UCSD-AML1 (cell line): Measurements from ENCODE around the gene GART.
A peak's percentile ranks its signal among the peaks of the same experiment; 100 is the strongest.

Experiments used
- DNase-seq: peaks from one replicate; lab custom pipeline; 2025; ENCODE audit not compliant: unreplicated experiment; lab: John Stamatoyannopoulos, UW

GART gene

DNA sequence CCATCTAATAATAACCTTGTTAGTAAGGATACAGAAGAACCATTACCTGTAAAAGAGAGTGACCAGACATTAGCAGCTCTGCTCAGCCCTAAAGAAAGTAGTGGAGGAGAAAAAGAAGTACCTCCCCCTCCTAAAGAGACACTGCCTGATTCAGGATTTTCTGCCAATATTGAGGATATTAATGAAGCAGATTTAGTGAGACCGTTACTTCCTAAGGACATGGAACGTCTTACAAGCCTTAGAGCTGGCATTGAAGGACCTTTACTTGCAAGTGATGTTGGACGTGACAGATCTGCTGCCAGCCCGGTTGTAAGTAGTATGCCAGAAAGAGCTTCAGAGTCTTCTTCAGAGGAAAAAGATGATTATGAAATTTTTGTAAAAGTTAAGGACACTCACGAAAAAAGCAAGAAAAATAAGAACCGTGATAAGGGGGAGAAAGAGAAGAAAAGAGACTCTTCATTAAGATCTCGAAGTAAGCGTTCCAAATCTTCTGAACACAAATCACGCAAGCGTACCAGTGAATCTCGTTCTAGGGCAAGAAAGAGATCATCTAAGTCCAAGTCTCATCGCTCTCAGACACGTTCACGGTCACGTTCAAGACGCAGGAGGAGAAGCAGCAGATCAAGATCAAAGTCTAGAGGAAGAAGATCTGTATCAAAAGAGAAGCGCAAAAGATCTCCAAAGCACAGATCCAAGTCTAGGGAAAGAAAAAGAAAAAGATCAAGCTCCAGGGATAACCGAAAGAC, 12.5 kb upstream of the GART start:
- DNase-seq = no peak

DNA sequence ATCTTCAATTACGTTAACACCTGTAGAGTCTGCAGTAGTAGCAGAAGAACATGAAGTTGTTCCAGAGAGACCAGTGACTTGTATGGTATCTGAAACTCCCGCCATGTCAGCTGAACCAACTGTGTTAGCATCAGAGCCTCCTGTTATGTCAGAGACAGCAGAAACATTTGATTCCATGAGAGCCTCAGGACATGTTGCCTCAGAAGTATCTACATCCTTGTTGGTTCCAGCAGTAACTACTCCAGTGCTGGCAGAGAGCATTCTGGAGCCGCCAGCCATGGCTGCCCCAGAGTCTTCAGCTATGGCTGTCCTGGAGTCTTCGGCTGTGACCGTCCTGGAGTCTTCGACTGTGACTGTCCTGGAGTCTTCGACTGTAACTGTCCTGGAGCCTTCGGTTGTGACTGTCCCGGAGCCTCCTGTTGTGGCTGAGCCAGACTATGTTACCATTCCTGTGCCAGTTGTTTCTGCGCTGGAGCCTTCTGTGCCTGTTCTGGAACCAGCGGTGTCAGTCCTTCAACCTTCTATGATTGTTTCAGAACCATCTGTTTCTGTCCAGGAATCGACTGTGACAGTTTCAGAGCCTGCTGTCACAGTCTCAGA, 11.2 kb upstream of the GART start:
- no peak for DNase-seq

DNA sequence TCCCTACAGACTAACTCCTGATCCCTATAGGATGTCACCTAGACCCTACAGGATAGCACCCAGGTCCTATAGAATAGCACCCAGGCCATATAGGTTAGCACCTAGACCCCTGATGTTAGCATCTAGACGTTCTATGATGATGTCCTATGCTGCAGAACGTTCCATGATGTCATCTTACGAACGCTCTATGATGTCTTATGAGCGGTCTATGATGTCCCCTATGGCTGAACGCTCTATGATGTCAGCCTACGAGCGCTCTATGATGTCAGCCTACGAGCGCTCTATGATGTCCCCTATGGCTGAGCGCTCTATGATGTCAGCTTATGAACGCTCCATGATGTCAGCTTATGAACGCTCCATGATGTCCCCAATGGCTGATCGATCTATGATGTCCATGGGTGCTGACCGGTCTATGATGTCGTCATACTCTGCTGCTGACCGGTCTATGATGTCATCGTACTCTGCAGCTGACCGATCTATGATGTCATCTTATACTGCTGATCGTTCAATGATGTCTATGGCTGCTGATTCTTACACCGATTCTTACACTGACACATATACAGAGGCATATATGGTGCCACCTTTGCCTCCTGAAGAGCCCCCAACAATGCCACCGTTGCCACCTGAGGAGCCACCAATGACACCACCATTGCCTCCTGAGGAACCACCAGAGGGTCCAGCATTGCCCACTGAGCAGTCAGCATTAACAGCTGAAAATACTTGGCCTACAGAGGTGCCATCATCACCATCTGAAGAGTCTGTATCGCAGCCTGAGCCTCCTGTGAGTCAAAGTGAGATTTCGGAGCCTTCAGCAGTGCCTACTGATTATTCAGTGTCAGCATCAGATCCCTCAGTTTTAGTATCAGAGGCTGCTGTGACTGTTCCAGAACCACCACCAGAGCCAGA, 10.4 kb upstream of the GART start:
- DNase-seq = no peak

DNA sequence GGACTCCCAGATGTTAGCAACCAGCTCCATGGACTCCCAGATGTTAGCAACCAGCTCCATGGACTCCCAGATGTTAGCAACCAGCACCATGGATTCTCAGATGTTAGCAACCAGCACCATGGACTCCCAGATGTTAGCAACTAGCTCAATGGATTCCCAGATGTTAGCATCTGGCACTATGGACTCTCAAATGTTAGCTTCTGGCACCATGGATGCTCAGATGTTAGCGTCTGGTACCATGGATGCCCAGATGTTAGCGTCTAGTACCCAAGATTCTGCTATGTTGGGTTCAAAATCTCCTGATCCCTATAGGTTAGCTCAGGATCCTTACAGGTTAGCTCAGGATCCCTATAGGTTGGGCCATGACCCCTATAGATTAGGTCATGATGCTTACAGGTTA, 9.7 kb upstream of the GART start:
- DNase-seq = no peak

DNA sequence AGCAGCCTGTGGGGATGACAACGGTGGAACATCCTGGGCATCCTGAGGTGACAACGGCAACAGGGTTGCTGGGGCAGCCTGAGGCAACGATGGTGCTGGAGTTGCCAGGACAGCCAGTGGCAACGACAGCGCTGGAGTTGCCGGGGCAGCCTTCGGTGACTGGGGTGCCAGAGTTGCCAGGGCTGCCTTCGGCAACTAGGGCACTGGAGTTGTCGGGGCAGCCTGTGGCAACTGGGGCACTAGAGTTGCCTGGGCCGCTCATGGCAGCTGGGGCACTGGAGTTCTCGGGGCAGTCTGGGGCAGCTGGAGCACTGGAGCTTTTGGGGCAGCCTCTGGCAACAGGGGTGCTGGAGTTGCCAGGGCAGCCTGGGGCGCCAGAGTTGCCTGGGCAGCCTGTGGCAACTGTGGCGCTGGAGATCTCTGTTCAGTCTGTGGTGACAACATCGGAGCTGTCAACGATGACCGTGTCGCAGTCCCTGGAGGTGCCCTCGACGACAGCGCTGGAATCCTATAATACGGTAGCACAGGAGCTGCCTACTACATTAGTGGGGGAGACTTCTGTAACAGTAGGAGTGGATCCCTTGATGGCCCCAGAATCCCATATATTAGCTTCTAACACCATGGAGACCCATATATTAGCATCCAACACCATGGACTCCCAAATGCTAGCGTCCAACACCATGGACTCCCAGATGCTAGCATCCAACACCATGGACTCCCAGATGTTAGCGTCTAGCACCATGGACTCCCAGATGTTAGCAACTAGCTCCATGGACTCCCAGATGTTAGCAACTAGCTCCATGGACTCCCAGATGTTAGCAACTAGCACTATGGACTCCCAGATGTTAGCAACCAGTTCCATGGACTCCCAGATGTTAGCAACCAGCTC, 9.1 kb upstream of the GART start:
- no peak for DNase-seq

DNA sequence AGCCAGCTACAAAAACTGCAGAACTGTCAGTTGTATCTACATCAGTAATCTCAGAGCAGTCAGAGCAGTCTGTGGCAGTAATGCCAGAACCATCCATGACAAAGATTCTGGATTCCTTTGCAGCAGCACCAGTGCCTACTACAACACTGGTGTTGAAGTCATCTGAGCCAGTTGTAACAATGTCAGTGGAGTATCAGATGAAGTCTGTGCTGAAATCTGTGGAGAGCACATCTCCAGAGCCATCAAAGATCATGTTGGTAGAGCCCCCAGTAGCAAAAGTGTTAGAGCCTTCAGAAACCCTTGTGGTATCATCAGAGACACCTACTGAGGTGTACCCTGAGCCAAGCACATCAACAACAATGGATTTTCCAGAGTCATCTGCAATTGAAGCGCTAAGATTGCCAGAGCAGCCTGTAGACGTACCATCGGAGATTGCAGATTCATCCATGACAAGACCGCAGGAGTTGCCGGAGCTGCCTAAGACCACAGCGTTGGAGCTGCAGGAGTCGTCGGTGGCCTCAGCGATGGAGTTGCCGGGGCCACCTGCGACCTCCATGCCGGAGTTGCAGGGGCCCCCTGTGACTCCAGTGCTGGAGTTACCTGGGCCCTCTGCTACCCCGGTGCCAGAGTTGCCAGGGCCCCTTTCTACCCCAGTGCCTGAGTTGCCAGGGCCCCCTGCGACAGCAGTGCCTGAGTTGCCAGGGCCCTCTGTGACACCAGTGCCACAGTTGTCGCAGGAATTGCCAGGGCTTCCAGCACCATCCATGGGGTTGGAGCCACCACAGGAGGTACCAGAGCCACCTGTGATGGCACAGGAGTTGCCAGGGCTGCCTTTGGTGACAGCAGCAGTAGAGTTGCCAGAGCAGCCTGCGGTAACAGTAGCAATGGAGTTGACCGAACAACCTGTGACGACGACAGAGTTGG, 8.2 kb upstream of the GART start:
- no peak for DNase-seq

DNA sequence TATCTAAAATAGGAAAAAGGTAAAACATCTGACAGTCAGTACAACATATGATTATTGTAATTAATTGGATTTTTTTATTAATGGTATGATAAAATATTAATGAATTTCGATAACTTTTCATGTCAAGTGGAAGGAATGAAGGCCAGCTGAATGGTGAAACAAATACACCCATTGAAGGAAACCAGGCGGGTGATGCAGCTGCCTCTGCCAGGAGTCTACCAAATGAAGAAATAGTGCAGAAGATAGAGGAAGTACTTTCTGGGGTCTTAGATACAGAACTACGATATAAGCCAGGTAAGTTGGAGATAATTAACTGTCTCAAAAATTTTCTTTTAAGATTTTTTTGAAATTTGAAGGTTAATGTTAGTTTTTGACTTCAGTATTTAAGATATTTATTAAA, 4.2 kb upstream of the GART start:
- no peak for DNase-seq

DNA sequence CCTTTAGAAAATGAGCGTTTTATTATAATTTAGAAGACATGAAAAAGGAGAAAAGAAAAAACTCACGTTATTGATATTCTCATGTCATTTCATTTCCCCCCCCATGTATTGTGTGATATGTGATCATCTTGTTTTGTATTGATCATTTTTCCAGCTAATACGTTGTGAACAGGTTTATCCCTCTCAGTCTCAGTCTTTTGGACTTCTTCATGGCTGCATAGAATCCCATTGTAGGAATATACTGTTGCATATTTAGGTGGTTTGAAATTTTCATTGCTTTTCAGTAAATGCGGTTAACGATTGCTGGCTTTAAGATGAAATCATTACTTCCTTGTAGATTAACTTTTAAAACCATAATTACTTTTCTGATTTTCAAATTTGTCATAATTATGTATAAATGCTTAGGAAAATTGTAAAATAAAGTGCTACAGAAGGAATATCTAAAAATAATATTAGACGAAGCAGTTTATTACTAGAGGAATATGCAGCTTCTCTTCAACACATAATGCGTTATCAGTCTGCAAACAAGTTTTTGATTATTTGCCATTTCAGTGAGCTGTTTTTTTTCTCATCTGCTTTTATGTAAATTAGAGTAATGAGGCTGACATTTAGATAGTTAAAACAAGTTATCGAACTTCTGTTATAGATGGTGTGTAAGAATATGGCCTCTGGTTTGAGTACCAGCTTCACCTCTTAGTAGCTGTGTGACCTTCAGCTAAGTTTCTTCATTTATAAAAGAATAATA, 2.7 kb upstream of the GART start:
- DNase-seq = no peak

DNA sequence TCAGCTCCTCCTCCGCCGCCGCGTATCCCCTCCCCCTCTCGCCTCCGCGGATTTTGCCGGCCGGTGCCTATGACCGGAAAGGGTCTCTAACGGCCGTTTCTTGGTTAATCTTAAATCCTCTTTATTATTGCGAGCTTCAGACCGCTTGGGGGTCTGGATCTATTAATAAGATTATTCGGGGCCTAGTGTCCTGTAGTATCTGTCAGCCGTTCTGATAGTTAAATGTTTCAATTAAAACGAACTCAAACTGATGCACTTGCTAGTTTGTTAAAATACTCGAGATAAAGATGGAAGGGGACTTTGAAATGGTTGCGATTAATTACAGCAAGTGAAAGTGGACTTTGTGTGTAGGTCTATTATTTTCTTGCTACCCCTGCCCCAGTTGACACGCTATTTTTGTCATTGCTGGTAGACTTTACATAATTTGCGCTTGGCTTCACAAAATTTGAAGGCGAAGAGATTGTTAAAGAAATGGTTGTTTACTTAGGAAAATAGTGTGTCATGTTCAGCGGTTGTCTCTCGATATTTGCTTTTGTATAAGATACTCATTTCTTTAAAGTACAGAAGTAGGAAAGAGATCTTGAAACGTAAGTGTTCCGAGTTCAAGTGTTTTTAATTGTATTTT, 1.7 kb upstream of the GART start:
- no peak for DNase-seq

DNA sequence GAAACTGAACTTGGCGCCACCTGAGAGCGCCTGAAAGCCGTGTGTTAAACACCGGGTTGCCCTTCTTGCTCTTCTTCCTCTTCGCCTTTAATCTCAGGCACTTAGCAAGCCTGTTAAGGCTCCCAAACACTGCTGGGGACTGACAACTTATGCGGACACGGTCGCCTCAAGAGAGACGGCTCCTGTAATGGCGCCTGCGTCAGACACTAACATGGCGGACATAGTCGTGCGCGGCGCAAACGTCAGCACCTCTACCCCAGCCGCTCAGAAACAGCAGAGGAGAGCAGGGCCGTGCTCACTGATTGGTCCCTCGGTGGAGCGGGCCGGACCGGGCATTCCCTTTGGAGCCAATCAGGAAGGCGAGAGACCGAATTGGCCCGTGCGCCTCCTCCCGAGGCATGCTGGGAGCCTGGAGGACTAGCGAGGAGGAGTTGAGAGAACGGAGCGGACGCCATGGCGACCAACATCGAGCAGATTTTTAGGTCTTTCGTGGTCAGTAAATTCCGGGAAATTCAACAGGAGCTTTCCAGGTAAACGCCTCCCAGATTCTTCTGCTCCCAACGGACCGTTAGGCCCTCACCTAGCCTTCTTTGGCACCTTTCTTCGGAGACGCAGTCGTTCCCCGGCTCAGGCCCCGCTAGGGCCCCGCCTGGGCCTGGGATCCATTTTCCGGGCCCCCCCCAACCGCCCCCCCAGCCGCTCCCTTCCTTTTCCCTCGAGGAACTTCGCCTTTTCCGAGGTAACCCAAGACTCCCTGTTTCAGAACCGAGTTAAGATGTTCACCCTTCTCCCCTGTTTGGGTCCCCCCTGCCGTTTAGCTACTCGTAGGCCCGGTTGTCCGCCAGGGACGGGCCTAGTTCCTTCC, 955 bp upstream of the GART start, which contains the start of gene SON:
SON (plus strand) TSS at position 399 of the 865 bp plus-strand sequence; CDS start at position 454, 55 bp downstream.
- peak; percentile 98 for DNase-seq

DNA sequence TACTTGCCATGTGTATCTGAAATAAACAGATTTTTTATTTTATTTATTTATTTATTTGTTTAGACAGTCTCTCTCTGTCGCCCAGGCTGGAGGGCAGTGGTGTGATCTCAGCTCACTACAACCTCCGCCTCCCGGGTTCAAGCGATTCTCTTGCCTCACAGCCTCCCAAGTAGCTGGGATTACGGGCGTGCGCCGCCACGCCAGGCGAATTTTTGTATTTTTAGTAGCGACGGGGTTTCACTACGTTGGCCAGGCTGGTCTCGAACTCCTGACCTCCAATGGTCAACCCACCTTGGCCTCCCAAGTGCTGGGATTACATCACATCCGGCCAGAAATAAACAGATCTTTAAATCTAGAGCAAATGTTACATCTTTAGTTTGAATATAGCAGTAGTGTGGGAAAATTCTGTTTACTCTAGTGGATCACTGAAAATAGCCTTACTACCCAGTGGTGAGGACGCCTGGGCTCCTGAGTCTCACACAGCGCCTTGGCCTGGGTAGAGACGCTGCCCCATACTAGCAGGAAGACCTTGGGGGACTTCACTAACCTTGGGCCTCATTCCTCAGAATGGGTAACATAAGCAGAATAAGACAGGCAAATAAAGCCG, 709 bp downstream of the GART start:
- DNase-seq = peak; percentile 46

DNA sequence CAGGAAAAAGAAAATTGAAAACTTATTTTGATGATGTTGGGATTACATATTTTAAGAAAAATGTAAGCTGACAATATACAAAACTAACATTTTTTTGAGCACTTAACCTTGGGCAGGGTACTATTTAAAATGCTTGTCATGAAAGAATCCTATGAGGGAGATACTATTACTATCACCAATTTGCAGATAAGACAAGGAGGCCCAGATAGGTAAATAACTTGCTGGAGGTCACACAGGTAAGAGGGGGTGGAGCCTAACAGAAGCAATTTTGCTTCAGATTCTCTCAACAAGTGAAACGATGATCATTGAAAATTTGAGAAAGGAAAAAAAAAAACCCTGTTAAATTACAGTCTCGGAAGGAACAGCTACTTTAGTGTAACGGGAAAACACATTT, 1.2 kb downstream of the GART start:
- no peak for DNase-seq

DNA sequence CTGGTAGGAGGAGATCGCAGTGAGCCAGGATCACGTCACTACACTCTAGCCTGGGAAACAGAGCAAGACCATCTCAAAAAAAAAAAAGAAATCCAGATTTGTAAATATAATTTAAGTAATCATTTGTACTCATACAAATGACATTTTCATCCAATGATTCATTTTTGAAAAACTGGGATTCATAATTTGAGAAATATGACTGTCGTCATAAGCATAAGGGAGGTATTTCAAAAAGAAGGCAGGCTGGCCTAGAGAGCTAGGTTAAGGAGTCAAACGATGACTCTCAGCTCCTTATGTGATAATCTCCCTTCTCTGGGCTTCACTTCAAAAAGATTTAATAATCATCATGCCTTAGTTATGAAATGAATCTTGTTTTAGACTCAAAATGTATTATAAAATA, 2.3 kb downstream of the GART start:
- no peak for DNase-seq

DNA sequence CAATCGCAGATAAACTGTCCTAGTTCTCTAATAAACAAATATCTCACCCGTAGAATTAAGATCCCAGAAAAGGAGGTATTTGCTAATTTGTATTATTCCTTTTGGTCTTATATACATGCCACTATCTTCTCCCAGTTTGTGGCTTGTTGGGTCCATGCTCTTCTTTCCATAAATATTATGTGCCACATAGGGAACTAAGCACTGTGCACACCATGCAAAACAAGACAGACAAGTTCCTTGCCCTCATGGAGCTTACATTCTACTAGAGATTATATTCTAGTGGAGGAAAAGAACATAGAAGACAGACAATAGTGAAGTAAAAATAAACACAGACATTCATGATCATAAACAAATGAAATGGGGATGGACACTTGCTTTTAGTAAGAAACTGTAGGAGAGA, 4.7 kb downstream of the GART start:
- no peak for DNase-seq

DNA sequence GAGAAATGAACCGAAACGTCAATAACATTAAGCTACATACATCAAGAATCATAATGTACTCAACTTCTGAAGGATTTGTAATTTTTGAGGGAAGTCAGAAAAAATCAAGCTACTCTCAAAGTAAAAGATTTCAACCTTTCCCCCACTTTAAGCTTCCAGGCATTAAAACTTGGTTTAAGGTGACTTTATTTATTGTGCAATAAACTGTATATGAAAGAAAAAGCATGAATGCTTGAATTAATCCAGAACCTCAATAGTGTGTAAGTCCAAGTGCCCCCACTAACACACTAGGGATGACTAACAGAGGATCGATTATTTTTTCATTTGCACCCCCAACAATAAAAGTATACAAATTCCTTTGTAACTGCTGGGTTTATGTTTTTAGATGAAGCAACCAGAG, 10.9 kb downstream of the GART start:
- DNase-seq = no peak

DNA sequence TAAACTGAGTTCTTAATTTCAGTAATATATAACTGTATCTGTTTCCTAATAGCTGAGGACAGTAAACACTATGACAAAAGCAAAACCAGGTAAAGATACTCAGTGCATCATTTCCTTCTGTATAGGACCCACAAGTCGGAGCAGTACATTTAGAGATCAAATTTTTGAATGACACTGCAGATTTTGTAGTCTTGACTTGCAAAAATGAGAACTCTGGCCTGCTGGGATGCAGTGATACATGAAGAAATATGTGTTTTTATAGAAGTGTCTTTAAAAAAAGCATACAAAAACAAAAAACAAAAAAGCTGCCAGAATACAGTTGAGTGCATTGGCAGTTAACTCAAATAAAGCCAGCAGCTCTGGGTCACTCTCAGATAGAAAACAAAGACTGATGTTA, 19.0 kb downstream of the GART start:
- DNase-seq = no peak

DNA sequence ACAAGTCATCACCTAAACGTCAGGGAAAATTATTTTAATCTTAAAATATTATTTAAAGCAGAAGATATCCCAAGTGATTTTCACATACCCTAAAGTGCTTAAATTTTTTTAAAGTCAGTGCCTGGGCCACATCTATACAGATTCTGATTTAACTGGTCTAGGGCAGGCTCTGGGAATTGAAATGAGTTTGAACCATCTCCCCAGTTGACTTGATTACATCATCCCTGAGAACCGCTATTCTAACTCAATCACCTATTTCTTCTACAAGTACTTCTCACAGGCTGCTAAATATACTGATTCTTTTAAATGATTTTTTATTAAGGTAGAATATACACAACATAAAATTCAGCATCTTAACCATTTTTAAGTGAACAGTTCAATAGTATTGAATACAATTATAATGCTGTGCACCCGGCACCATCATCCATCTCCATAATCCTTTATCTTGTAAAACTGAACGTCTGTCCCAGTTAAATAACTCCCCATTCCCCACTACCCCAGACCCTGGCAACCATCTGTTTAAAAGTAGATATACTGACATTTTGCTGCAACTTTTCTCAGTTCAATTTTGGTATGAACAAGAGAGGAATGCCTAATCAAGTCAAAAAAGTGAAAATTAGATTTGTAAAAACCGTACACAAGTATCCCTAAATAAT, 19.5 kb downstream of the GART start:
- no peak for DNase-seq
